ENCODE results near the gene PRAMEF2. TPM values are rescaled to one million over a fixed set of nuclear protein-coding genes. Genes with fewer than 3 reads are reported as not detected.
"Not testable (repeated sequence)": the region's sequence is repeated elsewhere in the genome, so short reads cannot be mapped to it uniquely, and the experiment has no call there.

The PRAMEF2 gene
- not detected for total RNA-seq

GRCh38 chr1:12856786-12857185 lies at the start of gene PRAMEF2:
Gene PRAMEF2, plus strand, starts transcription at chr1:12857086. Its CDS starts 1,924 bp downstream, at chr1:12859010.
- H3K4me3 Mint-ChIP-seq = not testable (repeated sequence)

GRCh38 chr1:12809933-12810332 lies 47.0 kb upstream of the PRAMEF2 start:
- no peak for ATAC-seq
- Mint-ChIP-seq H3K4me3 (no peak overlapping the region), H3K4me1 (ENCODE audit: low read depth) (no peaks in the 10 kb centered on the region), H3K27me3 (ENCODE audit: low read depth) (peaks cover 40% of the 10 kb centered on the region), H3K36me3 (ENCODE audit: insufficient read depth) (no peaks in the 10 kb centered on the region), H3K9me3 (peaks cover 7% of the 10 kb centered on the region)
- no peak for DNase-seq

More at GRCh38 chr1:12856786-12857185, at the start of gene PRAMEF2:
- not testable (repeated sequence) for H3K9me3 Mint-ChIP-seq; H3K4me1 Mint-ChIP-seq (ENCODE audit: low read depth); H3K36me3 Mint-ChIP-seq (ENCODE audit: insufficient read depth); DNase-seq; ATAC-seq
- peaks cover 11% of the 10 kb centered on the region for H3K27me3 Mint-ChIP-seq (ENCODE audit: low read depth)

- no peak for DNase-seq
- peaks cover 2% of the 10 kb centered on the region for H3K9me3 Mint-ChIP-seq
- no peaks in the 10 kb centered on the region for H3K4me1 Mint-ChIP-seq (ENCODE audit: low read depth)
- ATAC-seq = no peak
- H3K27me3 Mint-ChIP-seq (ENCODE audit: low read depth) = peaks cover 33% of the 10 kb centered on the region
- H3K36me3 Mint-ChIP-seq (ENCODE audit: insufficient read depth) = no peaks in the 10 kb centered on the region
- H3K4me3 Mint-ChIP-seq = no peak overlapping the region
Measured at GRCh38 chr1:12810691-12811408, 46.0 kb upstream of the PRAMEF2 start.

GRCh38 chr1:12811409-12811784 lies 45.5 kb upstream of the PRAMEF2 start:
- Mint-ChIP-seq H3K27me3 (ENCODE audit: low read depth) (peaks cover 32% of the 10 kb centered on the region), H3K9me3 (peaks cover 2% of the 10 kb centered on the region), H3K4me3 (no peak overlapping the region), H3K36me3 (ENCODE audit: insufficient read depth) (no peaks in the 10 kb centered on the region), H3K4me1 (ENCODE audit: low read depth) (no peaks in the 10 kb centered on the region)
- ATAC-seq (no peak), DNase-seq (no peak)

GRCh38 chr1:12819061-12819460 lies 37.8 kb upstream of the PRAMEF2 start:
- not testable (repeated sequence) for H3K4me3 Mint-ChIP-seq; H3K4me1 Mint-ChIP-seq (ENCODE audit: low read depth); DNase-seq; ATAC-seq; H3K9me3 Mint-ChIP-seq; H3K36me3 Mint-ChIP-seq (ENCODE audit: insufficient read depth)
- peaks cover 22% of the 10 kb centered on the region for H3K27me3 Mint-ChIP-seq (ENCODE audit: low read depth)

GRCh38 chr1:12831310-12831709 lies 25.6 kb upstream of the PRAMEF2 start, which contains the start of gene PRAMEF11:
Gene PRAMEF11, minus strand, starts transcription at chr1:12831410. Its CDS starts 2,621 bp downstream, at chr1:12828789.
- ATAC-seq; DNase-seq; H3K4me3 Mint-ChIP-seq; H3K36me3 Mint-ChIP-seq (ENCODE audit: insufficient read depth); H3K4me1 Mint-ChIP-seq (ENCODE audit: low read depth); H3K9me3 Mint-ChIP-seq: not testable (repeated sequence)
- H3K27me3 Mint-ChIP-seq (ENCODE audit: low read depth) = peaks cover 15% of the 10 kb centered on the region

- not testable (repeated sequence) for DNase-seq; H3K36me3 Mint-ChIP-seq (ENCODE audit: insufficient read depth); H3K9me3 Mint-ChIP-seq; ATAC-seq; H3K4me1 Mint-ChIP-seq (ENCODE audit: low read depth); H3K4me3 Mint-ChIP-seq
- peaks cover 16% of the 10 kb centered on the region for H3K27me3 Mint-ChIP-seq (ENCODE audit: low read depth)
Measured at GRCh38 chr1:12833251-12833650, 23.6 kb upstream of the PRAMEF2 start.

- not testable (repeated sequence) for H3K9me3 Mint-ChIP-seq; H3K4me3 Mint-ChIP-seq; ATAC-seq; H3K4me1 Mint-ChIP-seq (ENCODE audit: low read depth); DNase-seq; H3K36me3 Mint-ChIP-seq (ENCODE audit: insufficient read depth)
- H3K27me3 Mint-ChIP-seq (ENCODE audit: low read depth) = peaks cover 18% of the 10 kb centered on the region
Measured at GRCh38 chr1:12848620-12849019, 8.3 kb upstream of the PRAMEF2 start, which contains the start of gene HNRNPCL1. Gene HNRNPCL1, minus strand, starts transcription at chr1:12848720. Its CDS starts 431 bp downstream, at chr1:12848289.

- Mint-ChIP-seq H3K27me3 (ENCODE audit: low read depth) (peaks cover 22% of the 10 kb centered on the region), H3K36me3 (ENCODE audit: insufficient read depth) (no peaks in the 10 kb centered on the region), H3K4me1 (ENCODE audit: low read depth) (no peaks in the 10 kb centered on the region), H3K4me3 (no peak overlapping the region), H3K9me3 (no peaks in the 10 kb centered on the region)
- ATAC-seq = no peak
- no peak for DNase-seq
Measured at GRCh38 chr1:12851779-12852178, 5.1 kb upstream of the PRAMEF2 start.

GRCh38 chr1:12863131-12863880 lies 6.4 kb downstream of the PRAMEF2 start:
- ATAC-seq; H3K4me3 Mint-ChIP-seq; H3K4me1 Mint-ChIP-seq (ENCODE audit: low read depth); H3K9me3 Mint-ChIP-seq; H3K27me3 Mint-ChIP-seq (ENCODE audit: low read depth); H3K36me3 Mint-ChIP-seq (ENCODE audit: insufficient read depth); DNase-seq: not testable (repeated sequence)

GRCh38 chr1:12878453-12878852 lies 21.6 kb downstream of the PRAMEF2 start:
- DNase-seq; H3K4me3 Mint-ChIP-seq; H3K36me3 Mint-ChIP-seq (ENCODE audit: insufficient read depth); ATAC-seq; H3K9me3 Mint-ChIP-seq; H3K4me1 Mint-ChIP-seq (ENCODE audit: low read depth); H3K27me3 Mint-ChIP-seq (ENCODE audit: low read depth): not testable (repeated sequence)

GRCh38 chr1:12886101-12886500 lies 29.2 kb downstream of the PRAMEF2 start, which contains the start of gene PRAMEF4:
Gene PRAMEF4, minus strand, starts transcription at chr1:12886201. Its CDS starts 2,807 bp downstream, at chr1:12883394.
- H3K9me3 Mint-ChIP-seq; DNase-seq; H3K36me3 Mint-ChIP-seq (ENCODE audit: insufficient read depth); H3K4me3 Mint-ChIP-seq; ATAC-seq; H3K4me1 Mint-ChIP-seq (ENCODE audit: low read depth); H3K27me3 Mint-ChIP-seq (ENCODE audit: low read depth): not testable (repeated sequence)

- ATAC-seq; H3K27me3 Mint-ChIP-seq (ENCODE audit: low read depth); DNase-seq; H3K9me3 Mint-ChIP-seq; H3K36me3 Mint-ChIP-seq (ENCODE audit: insufficient read depth); H3K4me1 Mint-ChIP-seq (ENCODE audit: low read depth); H3K4me3 Mint-ChIP-seq: not testable (repeated sequence)
Measured at GRCh38 chr1:12898170-12898569, 41.3 kb downstream of the PRAMEF2 start, which contains the start of gene PRAMEF10. Gene PRAMEF10, minus strand, starts transcription at chr1:12898270. Its CDS starts 2,423 bp downstream, at chr1:12895847.

- ATAC-seq; H3K36me3 Mint-ChIP-seq (ENCODE audit: insufficient read depth); DNase-seq; H3K4me3 Mint-ChIP-seq; H3K4me1 Mint-ChIP-seq (ENCODE audit: low read depth); H3K9me3 Mint-ChIP-seq; H3K27me3 Mint-ChIP-seq (ENCODE audit: low read depth): not testable (repeated sequence)
Measured at GRCh38 chr1:12899186-12899585, 42.3 kb downstream of the PRAMEF2 start.
